ENCODE results near the gene FRMPD1. TPM values are rescaled to one million over a fixed set of nuclear protein-coding genes. Genes with fewer than 3 reads are reported as not detected.
A peak's percentile ranks its signal among the peaks of the same experiment; 100 is the strongest.

The FRMPD1 gene
- total and polyA plus RNA-seq, 10 of the 15 experiments (the other 5 are each of a cell fraction or from before 2014, with no cell fraction given), result 0.01 to 0.08 (median 0.05) TPM; not detected in 6

DNA sequence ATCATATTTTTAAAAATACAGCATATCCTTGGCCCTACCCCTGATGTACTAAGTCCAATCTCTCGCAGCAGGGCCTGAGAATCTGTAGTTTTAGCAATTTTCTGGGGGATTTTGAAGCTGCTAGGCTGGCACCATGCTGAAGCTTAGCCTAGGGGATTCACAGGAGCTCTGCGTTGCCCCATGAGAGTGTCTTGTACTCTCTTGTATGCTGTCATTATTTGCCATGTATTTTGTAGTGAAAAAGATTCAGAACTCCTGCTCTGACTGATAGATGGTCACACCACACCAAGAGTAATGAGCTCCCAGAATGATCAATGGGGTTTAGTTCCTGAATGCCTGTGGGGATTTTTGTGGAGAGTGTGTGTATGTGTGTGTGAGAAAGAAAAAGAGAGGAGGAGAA is 82.2 kb downstream of the FRMPD1 start:
- no peaks in the 10 kb centered on the region for H3K36me3 ChIP-seq (ENCODE audit: control insufficient read depth in 2 of 2, insufficient read depth in 2 of 2, low read length in 1 of 2)
- no peak overlapping the region for H2AFZ ChIP-seq (ENCODE audit: control insufficient read depth, low read depth, low read length)
- H3K9ac ChIP-seq (ENCODE audit: control insufficient read depth, insufficient read depth, low read length), result no peak overlapping the region
- 4% methylated on average over 2 of the region's 2 CpGs for WGBS (ENCODE audit: insufficient coverage, insufficient replicate concordance, low lambda C conversion rate, missing lambda C conversion rate)
- no peak overlapping the region for H3K27ac ChIP-seq (ENCODE audit: control insufficient read depth, insufficient read depth)
- no peak for FAIRE-seq
- ChIA-PET RAD21 (ENCODE audit: unreplicated experiment) (interaction anchor here (0.6 kb wide), 1 partner anchor 1626 kb away, joined by 3 read pairs; no protein-coding TSS in a partner anchor), POLR2A (interaction anchor here (1.0 to 1.1 kb wide), 2 partner anchors 10 to 141 kb away, joined by 3 to 4 read pairs; no protein-coding TSS in a partner anchor), CTCF (interaction anchor here (1.4 kb wide), 1 partner anchor 15 kb away, joined by 4 read pairs; no protein-coding TSS in a partner anchor), SMC1A (ENCODE audit: uncharacterized antibody, unreplicated experiment) (interaction anchor here (0.9 to 1.5 kb wide), 6 partner anchors 8 to 169 kb away, joined by 3 read pairs; no protein-coding TSS in a partner anchor)
- no peaks in the 10 kb centered on the region for H3K4me1 ChIP-seq (ENCODE audit: control insufficient read depth, insufficient read depth, low read length)
- H3K79me2 ChIP-seq (ENCODE audit: control insufficient read depth, insufficient read depth, low read length), result no peaks in the 10 kb centered on the region
- no peak overlapping the region for H3K4me2 ChIP-seq (ENCODE audit: control insufficient read depth, insufficient read depth)
- no peaks in the 10 kb centered on the region for H4K20me1 ChIP-seq (ENCODE audit: control insufficient read depth, insufficient read depth)
- 0 out of 4 replicates have a peak, but pooled peaks cover 0 to 1% of the 10 kb centered on the region in 2 experiments for H3K27me3 ChIP-seq (replicated peaks in 1 of 2; ENCODE audit: control insufficient read depth in 2 of 2, insufficient read depth in 2 of 2, low read length in 1 of 2)
- H3K4me3 ChIP-seq, result no peak overlapping the region
- intact Hi-C loops (cut with micrococcal nuclease; ENCODE audit: unreplicated experiment) (no loop called here), in situ Hi-C loops (cut with MboI) (no loop called here)
- peak; percentile 83 for ATAC-seq
- no TSS peak for BruUV-seq (replicated peaks)
- no peak for DNase-seq (ENCODE audit: low read depth, low spot score)
- H3K9me3 ChIP-seq (replicated peaks; ENCODE audit: control insufficient read depth, insufficient read depth, low read length), result no peaks in the 10 kb centered on the region
- no peak for TF ChIP-seq POLR2A (IDR thresholded peaks at IDR 0.05; ENCODE audit: low read depth, low read length)
- TF ChIP-seq E4F1 (IDR thresholded peaks at IDR 0.05; ENCODE audit: borderline replicate concordance, partially characterized antibody), result no peak
- TF ChIP-seq CBX5 (IDR thresholded peaks at IDR 0.05; ENCODE audit: low read depth), result no peak
- TF ChIP-seq, protein P1, sequence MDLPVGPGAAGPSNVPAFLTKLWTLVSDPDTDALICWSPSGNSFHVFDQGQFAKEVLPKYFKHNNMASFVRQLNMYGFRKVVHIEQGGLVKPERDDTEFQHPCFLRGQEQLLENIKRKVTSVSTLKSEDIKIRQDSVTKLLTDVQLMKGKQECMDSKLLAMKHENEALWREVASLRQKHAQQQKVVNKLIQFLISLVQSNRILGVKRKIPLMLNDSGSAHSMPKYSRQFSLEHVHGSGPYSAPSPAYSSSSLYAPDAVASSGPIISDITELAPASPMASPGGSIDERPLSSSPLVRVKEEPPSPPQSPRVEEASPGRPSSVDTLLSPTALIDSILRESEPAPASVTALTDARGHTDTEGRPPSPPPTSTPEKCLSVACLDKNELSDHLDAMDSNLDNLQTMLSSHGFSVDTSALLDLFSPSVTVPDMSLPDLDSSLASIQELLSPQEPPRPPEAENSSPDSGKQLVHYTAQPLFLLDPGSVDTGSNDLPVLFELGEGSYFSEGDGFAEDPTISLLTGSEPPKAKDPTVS (IDR thresholded peaks at IDR 0.05; ENCODE audit: low read depth, low read length), result no peak
- no peak for TF ChIP-seq STAT3 (IDR thresholded peaks at IDR 0.05; ENCODE audit: low read depth, low read length)
- no peak for TF ChIP-seq HDAC2 (IDR thresholded peaks at IDR 0.05)
- no peak for TF ChIP-seq ETV6 (conservative IDR thresholded peaks at IDR 0.05 in 1 of 2, IDR thresholded peaks at IDR 0.05 in 1 of 2; ENCODE audit: borderline replicate concordance in 1 of 2, low read depth in 1 of 2)
- no peak for TF ChIP-seq RELA (IDR thresholded peaks at IDR 0.05; ENCODE audit: borderline replicate concordance, partially characterized antibody)
- no peak for TF ChIP-seq ZNF24 (IDR thresholded peaks at IDR 0.05)
- no peak for TF ChIP-seq SUPT20H (IDR thresholded peaks at IDR 0.05; ENCODE audit: borderline replicate concordance, control insufficient read depth, low read depth, low read length)
- TF ChIP-seq DPF2 (IDR thresholded peaks at IDR 0.05), result no peak
- no peak for TF ChIP-seq USF2 (IDR thresholded peaks at IDR 0.05; ENCODE audit: borderline replicate concordance, low read depth, low read length)
- no peak for TF ChIP-seq MYC (IDR thresholded peaks at IDR 0.05; ENCODE audit: insufficient read depth, insufficient read length, insufficient replicate concordance, low read length, severe bottlenecking)
- no peak for TF ChIP-seq SRF (IDR thresholded peaks at IDR 0.05; ENCODE audit: low read depth in 2 of 2, low read length in 2 of 2)
- TF ChIP-seq TAF1 (IDR thresholded peaks at IDR 0.05; ENCODE audit: borderline replicate concordance, low read depth, low read length), result no peak
- TF ChIP-seq IKZF1 (conservative IDR thresholded peaks at IDR 0.05), result no peak
- TF ChIP-seq KAT2A (conservative IDR thresholded peaks at IDR 0.05; ENCODE audit: control insufficient read depth, low read depth, low read length), result no peak
- no peak for TF ChIP-seq CREM (IDR thresholded peaks at IDR 0.05; ENCODE audit: low read depth)

Data from GM12878 (cell line).